ENCODE measurements around the gene TNS1. TPM values are rescaled to one million over a fixed set of nuclear protein-coding genes. Genes with fewer than 3 reads are reported as not detected.
A peak's percentile ranks its signal among the peaks of the same experiment; 100 is the strongest.

TNS1 gene
- total and polyA plus RNA-seq, 4 donors, result 46.9 to 64.5 (median 58.1) TPM

DNA sequence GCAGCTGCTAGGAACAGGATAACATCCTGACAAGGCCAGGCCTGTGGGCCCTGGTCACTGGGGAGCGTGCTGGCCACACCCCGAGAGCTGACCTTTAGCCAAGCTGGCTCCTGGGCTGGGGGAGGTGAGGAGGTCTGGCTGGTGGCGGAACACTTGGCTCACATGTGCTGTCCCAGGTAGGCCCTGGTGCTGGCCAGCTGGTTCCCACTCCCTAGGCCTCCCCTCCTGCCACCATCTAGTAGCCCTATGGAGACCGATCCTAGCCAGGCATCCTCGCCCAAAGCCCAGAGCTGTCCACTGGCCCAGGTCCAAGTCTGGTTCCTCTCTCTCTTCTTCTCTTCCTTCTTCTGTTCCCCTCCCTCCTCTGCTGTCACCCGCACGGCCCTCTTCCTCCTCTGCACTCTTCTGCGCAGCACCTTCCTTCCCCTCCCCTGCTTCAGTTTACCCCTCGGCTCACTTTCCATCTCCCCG lies 52.4 kb downstream of the TNS1 start:
- WGBS (ENCODE audit: insufficient coverage), result 73% methylated on average over 9 of the region's 10 CpGs
- H3K27ac ChIP-seq (ENCODE audit: low read depth, low read length), result no peak overlapping the region
- DNase-seq (ENCODE audit: low read depth in 4 of 6, low spot score in 6 of 6), result no peak

DNA sequence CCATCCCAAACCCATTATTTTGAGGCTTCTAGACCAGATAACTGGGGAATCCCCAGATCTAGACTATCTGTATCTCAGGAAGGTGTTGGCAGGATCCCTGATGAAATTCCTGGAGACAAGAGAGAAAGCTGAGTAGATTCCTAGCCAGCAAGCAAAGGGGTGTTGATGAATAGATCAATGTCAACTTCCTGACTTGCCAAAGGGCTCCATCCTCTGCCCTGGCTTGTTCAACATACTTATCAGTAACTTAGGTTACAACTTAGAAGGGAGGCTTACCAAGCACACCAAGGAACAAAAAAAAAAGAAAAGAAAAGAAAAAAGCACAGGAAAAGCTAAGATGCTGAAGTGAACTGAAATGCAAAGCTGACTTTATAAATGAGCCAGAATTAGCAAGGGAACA lies 53.3 kb downstream of the TNS1 start:
- H3K36me3 ChIP-seq (ENCODE audit: control insufficient read depth, insufficient read depth, low read length), result peaks cover 9% of the 10 kb centered on the region
- H3K9me3 ChIP-seq (ENCODE audit: control insufficient read depth, insufficient read depth, low read length), result no peaks in the 10 kb centered on the region
- no peaks in the 10 kb centered on the region for H3K27me3 ChIP-seq (ENCODE audit: control insufficient read depth, insufficient read depth, low read length)
- H3K4me1 ChIP-seq (ENCODE audit: control insufficient read depth, insufficient read depth, low read length), result peaks cover 65% of the 10 kb centered on the region
- no peak for DNase-seq (ENCODE audit: low read depth in 4 of 6, low spot score in 6 of 6)
- H3K27ac ChIP-seq (ENCODE audit: low read depth, low read length), result no peak overlapping the region
- H3K4me3 ChIP-seq (ENCODE audit: low read depth, low read length), result no peak overlapping the region

More for the DNA sequence above, 52.4 kb downstream of the TNS1 start:
- Histone ChIP-seq H3K36me3 (ENCODE audit: control insufficient read depth, insufficient read depth, low read length) (peaks cover 14% of the 10 kb centered on the region), H3K9me3 (ENCODE audit: control insufficient read depth, insufficient read depth, low read length) (no peaks in the 10 kb centered on the region), H3K4me1 (ENCODE audit: control insufficient read depth, insufficient read depth, low read length) (peaks cover 69% of the 10 kb centered on the region), H3K4me3 (ENCODE audit: low read depth, low read length) (no peak overlapping the region), H3K27me3 (ENCODE audit: control insufficient read depth, insufficient read depth, low read length) (no peaks in the 10 kb centered on the region)

DNA sequence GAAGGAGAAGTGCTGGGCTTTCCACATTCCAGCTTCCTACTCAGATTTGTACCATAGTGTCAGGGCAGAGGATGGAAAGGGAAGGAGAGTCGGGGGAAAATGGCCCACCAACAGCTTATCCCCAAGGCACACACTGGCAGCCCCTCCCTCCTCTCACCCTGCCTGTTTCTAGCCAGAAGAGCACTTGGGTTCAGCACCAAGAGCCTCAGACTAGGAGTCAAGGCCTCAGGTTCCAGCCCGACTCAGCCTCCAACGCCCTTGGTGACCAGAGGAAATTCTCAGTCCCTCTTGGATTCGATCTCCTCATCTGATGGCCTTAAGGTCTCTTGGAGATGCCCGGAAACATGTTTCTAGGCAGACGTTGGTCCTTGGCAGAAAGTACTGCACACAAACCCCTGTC lies 53.9 kb downstream of the TNS1 start:
- Histone ChIP-seq H3K4me1 (ENCODE audit: control insufficient read depth, insufficient read depth, low read length) (peaks cover 65% of the 10 kb centered on the region), H3K27me3 (ENCODE audit: control insufficient read depth, insufficient read depth, low read length) (no peaks in the 10 kb centered on the region), H3K36me3 (ENCODE audit: control insufficient read depth, insufficient read depth, low read length) (peaks cover 9% of the 10 kb centered on the region), H3K4me3 (ENCODE audit: low read depth, low read length) (no peak overlapping the region), H3K9me3 (ENCODE audit: control insufficient read depth, insufficient read depth, low read length) (no peaks in the 10 kb centered on the region), H3K27ac (ENCODE audit: low read depth, low read length) (no peak overlapping the region)
- DNase-seq (ENCODE audit: low read depth in 4 of 6, low spot score in 6 of 6), result no peak
- WGBS (ENCODE audit: insufficient coverage), result 71% methylated on average over 5 of the region's 6 CpGs

DNA sequence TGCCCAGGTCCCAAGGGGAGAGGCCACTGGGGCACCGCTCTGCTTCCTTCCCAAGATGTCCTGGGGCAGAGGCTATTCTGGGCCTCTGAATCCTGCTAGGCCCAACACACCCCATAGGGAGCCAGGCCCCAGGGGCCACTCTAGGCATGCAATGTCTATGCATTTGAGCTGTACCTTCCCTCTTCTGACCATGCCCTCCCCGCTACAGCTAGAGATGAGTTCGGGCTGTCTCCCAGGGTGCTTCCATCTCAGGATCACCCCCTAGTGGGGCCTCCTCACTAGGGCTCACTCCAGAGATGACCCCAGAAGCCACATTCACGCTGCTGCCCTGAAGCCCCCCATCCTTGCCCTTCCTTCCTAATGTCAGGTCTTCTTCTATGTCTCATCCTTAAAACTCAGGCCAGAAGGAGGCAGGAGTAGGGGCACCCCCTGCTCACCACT lies 54.4 kb downstream of the TNS1 start:
- WGBS (ENCODE audit: insufficient coverage), result 93% methylated on average over 3 of the region's 4 CpGs
- Histone ChIP-seq H3K27ac (ENCODE audit: low read depth, low read length) (no peak overlapping the region), H3K4me1 (ENCODE audit: control insufficient read depth, insufficient read depth, low read length) (peaks cover 65% of the 10 kb centered on the region), H3K36me3 (ENCODE audit: control insufficient read depth, insufficient read depth, low read length) (peaks cover 12% of the 10 kb centered on the region), H3K9me3 (ENCODE audit: control insufficient read depth, insufficient read depth, low read length) (no peaks in the 10 kb centered on the region), H3K27me3 (ENCODE audit: control insufficient read depth, insufficient read depth, low read length) (no peaks in the 10 kb centered on the region), H3K4me3 (ENCODE audit: low read depth, low read length) (no peak overlapping the region)
- DNase-seq (ENCODE audit: low read depth in 4 of 6, low spot score in 6 of 6), result no peak

DNA sequence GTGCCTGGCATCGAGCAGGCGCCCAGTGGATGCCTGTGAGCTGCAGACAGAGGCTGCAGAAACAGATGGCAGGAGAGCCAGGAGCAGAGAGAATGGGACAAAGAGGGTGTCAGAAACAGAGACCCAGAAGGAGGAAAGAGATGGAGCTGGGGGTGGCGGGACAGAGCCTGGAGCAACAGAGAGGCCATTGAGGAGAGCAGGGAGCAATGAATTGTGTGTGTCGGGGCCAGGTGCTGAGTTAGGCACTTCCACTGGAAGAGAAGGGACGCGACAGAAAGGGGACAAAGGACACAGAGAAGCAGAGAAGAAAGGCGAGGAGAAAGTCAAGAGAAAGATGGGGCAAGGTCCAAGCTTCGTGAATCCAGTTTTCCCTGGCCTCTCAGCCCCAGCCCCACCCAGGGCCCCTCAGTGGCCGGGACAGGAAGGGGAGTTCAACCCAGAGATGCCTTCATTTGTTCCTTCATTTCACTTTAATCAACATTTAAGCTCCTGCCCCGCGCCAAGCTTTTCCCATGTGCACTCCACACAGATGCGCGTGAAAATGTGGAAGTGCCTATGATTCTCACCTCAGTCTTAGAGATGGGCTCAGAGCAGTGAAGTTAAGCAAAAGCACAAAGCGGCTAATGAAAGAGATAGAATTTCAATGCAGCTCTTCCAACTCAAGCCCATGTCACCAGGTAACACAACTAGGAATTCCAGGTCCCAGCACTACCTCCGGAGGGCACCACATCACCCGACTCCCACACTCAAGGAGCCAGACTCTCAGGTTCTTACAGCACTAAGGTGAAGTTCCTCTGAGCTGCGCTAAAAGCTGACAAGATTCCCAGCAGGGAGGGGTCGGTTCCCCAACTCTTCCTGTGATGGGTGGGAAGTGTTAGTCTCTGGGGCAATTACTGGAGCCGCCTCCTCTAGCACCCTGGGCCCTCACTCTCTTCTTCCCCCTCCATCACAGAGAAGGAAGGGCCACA lies 55.1 kb downstream of the TNS1 start:
- Histone ChIP-seq H3K27ac (ENCODE audit: low read depth, low read length) (peak overlapping the region; percentile 26), H3K9me3 (ENCODE audit: control insufficient read depth, insufficient read depth, low read length) (no peaks in the 10 kb centered on the region), H3K27me3 (ENCODE audit: control insufficient read depth, insufficient read depth, low read length) (no peaks in the 10 kb centered on the region), H3K4me1 (ENCODE audit: control insufficient read depth, insufficient read depth, low read length) (peaks cover 65% of the 10 kb centered on the region), H3K36me3 (ENCODE audit: control insufficient read depth, insufficient read depth, low read length) (peaks cover 13% of the 10 kb centered on the region), H3K4me3 (ENCODE audit: low read depth, low read length) (no peak overlapping the region)
- 46% methylated on average over 9 of the region's 19 CpGs for WGBS (ENCODE audit: insufficient coverage)
- peak in 3 of 6 donors; percentile 18 to 69 (median 65) for DNase-seq (ENCODE audit: low read depth in 4 of 6, low spot score in 6 of 6)

DNA sequence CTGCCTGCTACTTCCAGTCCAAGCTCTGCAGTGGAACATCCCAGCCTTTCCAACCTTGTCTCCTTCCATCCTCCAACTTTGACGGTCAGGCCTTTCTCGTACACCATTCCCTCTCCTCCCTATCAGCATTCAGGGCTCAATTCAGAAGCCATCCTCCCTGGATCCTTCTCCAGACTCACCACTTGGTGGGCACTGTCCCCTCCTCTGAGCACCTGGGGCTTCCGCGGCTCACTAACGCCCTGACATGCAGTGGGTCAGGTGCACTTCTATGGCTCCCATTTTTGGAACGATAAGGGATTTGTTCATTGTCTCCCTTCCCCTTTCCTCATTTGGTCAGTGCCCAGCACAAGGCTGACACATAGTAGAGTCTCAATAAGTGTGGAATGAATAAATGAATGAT lies 56.7 kb downstream of the TNS1 start:
- DNase-seq (ENCODE audit: low read depth in 4 of 6, low spot score in 6 of 6), result no peak
- Histone ChIP-seq H3K4me1 (ENCODE audit: control insufficient read depth, insufficient read depth, low read length) (peaks cover 80% of the 10 kb centered on the region), H3K9me3 (ENCODE audit: control insufficient read depth, insufficient read depth, low read length) (no peaks in the 10 kb centered on the region), H3K36me3 (ENCODE audit: control insufficient read depth, insufficient read depth, low read length) (peaks cover 21% of the 10 kb centered on the region), H3K27me3 (ENCODE audit: control insufficient read depth, insufficient read depth, low read length) (no peaks in the 10 kb centered on the region), H3K4me3 (ENCODE audit: low read depth, low read length) (no peak overlapping the region), H3K27ac (ENCODE audit: low read depth, low read length) (no peak overlapping the region)
- 82% methylated on average over 2 of the region's 6 CpGs for WGBS (ENCODE audit: insufficient coverage)

- Histone ChIP-seq H3K9me3 (ENCODE audit: control insufficient read depth, insufficient read depth, low read length) (no peaks in the 10 kb centered on the region), H3K27me3 (ENCODE audit: control insufficient read depth, insufficient read depth, low read length) (no peaks in the 10 kb centered on the region), H3K4me1 (ENCODE audit: control insufficient read depth, insufficient read depth, low read length) (peaks cover 85% of the 10 kb centered on the region), H3K36me3 (ENCODE audit: control insufficient read depth, insufficient read depth, low read length) (peaks cover 25% of the 10 kb centered on the region), H3K4me3 (ENCODE audit: low read depth, low read length) (no peak overlapping the region), H3K27ac (ENCODE audit: low read depth, low read length) (no peak overlapping the region)
- no peak for DNase-seq (ENCODE audit: low read depth in 4 of 6, low spot score in 6 of 6)
- WGBS (ENCODE audit: insufficient coverage), result no CpG with 5 or more reads among the region's 5 CpGs
Observed at GRCh38 chr2:217945530-217945929, 57.3 kb downstream of the TNS1 start.

DNA sequence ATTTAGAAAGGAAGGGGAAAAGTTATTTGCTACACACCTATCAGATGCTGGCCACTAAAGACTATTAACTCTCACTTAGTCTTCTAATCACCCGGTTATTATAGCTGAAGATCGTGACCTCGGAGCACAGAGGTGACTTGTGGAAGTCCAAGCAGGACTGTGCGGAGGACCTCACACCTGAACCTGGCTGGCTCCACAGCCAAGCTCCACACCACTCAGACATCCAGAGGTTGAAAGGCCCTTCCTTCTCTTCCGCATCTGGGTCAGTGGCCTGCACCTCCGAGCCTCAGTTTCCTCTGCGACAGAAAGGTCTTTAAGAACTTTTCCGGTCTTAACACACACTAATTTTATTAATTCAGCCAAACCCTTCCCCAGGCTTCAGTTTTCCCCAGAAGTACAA lies 57.9 kb downstream of the TNS1 start:
- no peak for DNase-seq (ENCODE audit: low read depth in 4 of 6, low spot score in 6 of 6)
- Histone ChIP-seq H3K36me3 (ENCODE audit: control insufficient read depth, insufficient read depth, low read length) (peaks cover 22% of the 10 kb centered on the region), H3K27ac (ENCODE audit: low read depth, low read length) (no peak overlapping the region), H3K9me3 (ENCODE audit: control insufficient read depth, insufficient read depth, low read length) (no peaks in the 10 kb centered on the region), H3K4me1 (ENCODE audit: control insufficient read depth, insufficient read depth, low read length) (peaks cover 87% of the 10 kb centered on the region), H3K4me3 (ENCODE audit: low read depth, low read length) (no peak overlapping the region), H3K27me3 (ENCODE audit: control insufficient read depth, insufficient read depth, low read length) (no peaks in the 10 kb centered on the region)
- 81% methylated on average over 5 of the region's 8 CpGs for WGBS (ENCODE audit: insufficient coverage)

DNA sequence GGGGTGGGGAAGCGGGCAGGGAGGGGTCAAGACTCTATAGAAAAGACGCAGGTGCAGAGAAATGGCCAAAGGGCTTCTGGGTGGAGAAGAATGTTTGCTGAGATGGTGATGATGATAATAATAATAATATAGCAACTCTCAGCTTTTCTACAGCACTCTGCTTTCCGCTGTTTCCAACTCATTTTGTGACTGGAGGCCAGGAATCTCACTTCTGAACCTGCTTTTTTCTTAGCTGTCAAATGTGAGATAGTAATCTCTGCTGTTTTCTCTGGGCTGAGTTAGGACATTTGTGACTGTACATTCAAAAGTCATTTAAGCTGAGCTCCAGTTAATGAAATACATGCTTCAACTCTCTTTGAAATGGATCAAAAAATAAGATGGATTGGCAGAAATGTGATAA lies 58.4 kb downstream of the TNS1 start:
- H3K4me3 ChIP-seq (ENCODE audit: low read depth, low read length), result peak overlapping the region; percentile 58
- H3K36me3 ChIP-seq (ENCODE audit: control insufficient read depth, insufficient read depth, low read length), result peaks cover 22% of the 10 kb centered on the region
- H3K4me1 ChIP-seq (ENCODE audit: control insufficient read depth, insufficient read depth, low read length), result peaks cover 92% of the 10 kb centered on the region
- WGBS (ENCODE audit: insufficient coverage), result no CpG with 5 or more reads among the region's 3 CpGs
- no peaks in the 10 kb centered on the region for H3K27me3 ChIP-seq (ENCODE audit: control insufficient read depth, insufficient read depth, low read length)
- no peak for DNase-seq (ENCODE audit: low read depth in 4 of 6, low spot score in 6 of 6)
- no peak overlapping the region for H3K27ac ChIP-seq (ENCODE audit: low read depth, low read length)
- no peaks in the 10 kb centered on the region for H3K9me3 ChIP-seq (ENCODE audit: control insufficient read depth, insufficient read depth, low read length)

Measured in spinal cord (tissue), 10 donors.